ENCODE measurements around the gene GNPNAT1. TPM values are rescaled to one million over a fixed set of nuclear protein-coding genes. Genes with fewer than 3 reads are reported as not detected.

GNPNAT1 gene
- total RNA-seq, 1 donor from 2014 or later = 11.5 TPM

GRCh38 chr14:52748647-52749292, 42.6 kb downstream of the GNPNAT1 start:
- Histone ChIP-seq H3K4me1 (peaks cover 8% of the 10 kb centered on the region), H3K36me3 (peaks cover 0 to 29% of the 10 kb centered on the region in 2 donors), H3K4me3 (no peak overlapping the region), H3K27ac (no peak overlapping the region), H3K27me3 (no peaks in the 10 kb centered on the region), H3K9me3 (no peaks in the 10 kb centered on the region)
- TF ChIP-seq POLR2A (IDR thresholded peaks at IDR 0.05) (no peak), POLR2AphosphoS5 (IDR thresholded peaks at IDR 0.05; ENCODE audit: insufficient read depth in 1 of 2, low read depth in 1 of 2) (no peak), CTCF (IDR thresholded peaks at IDR 0.05) (no peak)
- DNase-seq (ENCODE audit: extremely low spot score in 2 of 2) = no peak
- intact Hi-C loops (cut with DNase I) = no loop called here

- peak overlapping the region; percentile 28 for H3K27ac ChIP-seq
- TF ChIP-seq POLR2A (IDR thresholded peaks at IDR 0.05) = no peak
- no peak for TF ChIP-seq POLR2AphosphoS5 (IDR thresholded peaks at IDR 0.05; ENCODE audit: insufficient read depth in 1 of 2, low read depth in 1 of 2)
- no peak for TF ChIP-seq CTCF (IDR thresholded peaks at IDR 0.05)
- no peak for DNase-seq (ENCODE audit: extremely low spot score in 2 of 2)
- no peaks in the 10 kb centered on the region for H3K27me3 ChIP-seq
- no peak overlapping the region for H3K4me3 ChIP-seq
- intact Hi-C loops (cut with DNase I) = no loop called here
- H3K36me3 ChIP-seq = no peaks in the 10 kb centered on the region
- no peaks in the 10 kb centered on the region for H3K9me3 ChIP-seq
- H3K4me1 ChIP-seq = peaks cover 31% of the 10 kb centered on the region
Observed at GRCh38 chr14:52741865-52742264, 49.5 kb downstream of the GNPNAT1 start.

- peaks cover 37% of the 10 kb centered on the region for H3K4me1 ChIP-seq
- DNase-seq (ENCODE audit: extremely low spot score in 2 of 2) = no peak
- H3K4me3 ChIP-seq = no peak overlapping the region
- intact Hi-C loops (cut with DNase I) = no loop called here
- no peaks in the 10 kb centered on the region for H3K9me3 ChIP-seq
- TF ChIP-seq POLR2AphosphoS5 (IDR thresholded peaks at IDR 0.05; ENCODE audit: insufficient read depth in 1 of 2, low read depth in 1 of 2) = no peak
- TF ChIP-seq POLR2A (IDR thresholded peaks at IDR 0.05) = no peak
- TF ChIP-seq CTCF (IDR thresholded peaks at IDR 0.05) = no peak
- H3K27me3 ChIP-seq = no peaks in the 10 kb centered on the region
- H3K27ac ChIP-seq = no peak overlapping the region
- no peaks in the 10 kb centered on the region for H3K36me3 ChIP-seq
Observed at GRCh38 chr14:52740751-52741150, 50.7 kb downstream of the GNPNAT1 start.

GRCh38 chr14:52738409-52738808, 53.0 kb downstream of the GNPNAT1 start:
- no peak for TF ChIP-seq CTCF (IDR thresholded peaks at IDR 0.05)
- TF ChIP-seq POLR2AphosphoS5 (IDR thresholded peaks at IDR 0.05; ENCODE audit: insufficient read depth in 1 of 2, low read depth in 1 of 2) = no peak
- TF ChIP-seq POLR2A (IDR thresholded peaks at IDR 0.05) = no peak
- no peak for DNase-seq (ENCODE audit: extremely low spot score in 2 of 2)
- Histone ChIP-seq H3K27ac (no peak overlapping the region), H3K4me3 (no peak overlapping the region), H3K4me1 (peaks cover 26% of the 10 kb centered on the region), H3K9me3 (no peaks in the 10 kb centered on the region), H3K27me3 (no peaks in the 10 kb centered on the region), H3K36me3 (peaks cover 0 to 3% of the 10 kb centered on the region in 2 donors)
- intact Hi-C loops (cut with DNase I) = no loop called here

- Histone ChIP-seq H3K27ac (no peak overlapping the region), H3K9me3 (no peaks in the 10 kb centered on the region), H3K4me3 (no peak overlapping the region), H3K4me1 (peaks cover 32% of the 10 kb centered on the region), H3K27me3 (no peaks in the 10 kb centered on the region), H3K36me3 (peaks cover 0 to 3% of the 10 kb centered on the region in 2 donors)
- intact Hi-C loops (cut with DNase I) = no loop called here
- TF ChIP-seq POLR2A (IDR thresholded peaks at IDR 0.05) = no peak
- DNase-seq (ENCODE audit: extremely low spot score in 2 of 2) = no peak
Observed at GRCh38 chr14:52735921-52736489, 55.4 kb downstream of the GNPNAT1 start.
